Bronchial epithelial cell (primary cell): ENCODE measurements around the gene SELENOO. TPM values are rescaled to one million over a fixed set of nuclear protein-coding genes. Genes with fewer than 3 reads are reported as not detected.

Source experiments
- DNase-seq: peaks from one replicate; pipeline ENCODE4 v3.0.0-alpha.2; 2010; ENCODE audit warnings: low read depth
- FAIRE-seq: peaks from 2 replicates; lab custom pipeline; 2011; peaks lifted over from hg19 to GRCh38; lab: Jason Lieb, UNC
- H3K27me3 ChIP-seq: 2 replicates; pipeline ENCODE4 v1.5.1; 2011; ENCODE audit warnings: low read length; ENCODE audit not compliant: control insufficient read depth, insufficient read depth
- H3K36me3 ChIP-seq: 2 replicates; pipeline ENCODE4 v1.5.1; 2011; ENCODE audit warnings: low read length; ENCODE audit not compliant: control insufficient read depth, insufficient read depth
- H3K4me3 ChIP-seq: 2 replicates; pipeline ENCODE4 v1.5.1; 2011; ENCODE audit warnings: mild to moderate bottlenecking, low read depth, low read length, control low read depth
- total RNA-seq: library from RNA; depleted of rRNA; stranded (reverse); fragments of >200 nt; gene quantifications from 2 replicates; pipeline ENCODE4 v1.2.1, GENCODE V29; 2014
- TF ChIP-seq, protein P1 (sequence below): IDR thresholded peaks from 2 replicates; pipeline ENCODE4 v1.5.1; 2011; ENCODE audit warnings: mild to moderate bottlenecking, moderate library complexity, low read length, control low read depth, inconsistent platforms; ENCODE audit not compliant: insufficient read depth, severe bottlenecking

SELENOO gene
- total RNA-seq, 1 donor from 2014 or later: 20.8 TPM

DNA sequence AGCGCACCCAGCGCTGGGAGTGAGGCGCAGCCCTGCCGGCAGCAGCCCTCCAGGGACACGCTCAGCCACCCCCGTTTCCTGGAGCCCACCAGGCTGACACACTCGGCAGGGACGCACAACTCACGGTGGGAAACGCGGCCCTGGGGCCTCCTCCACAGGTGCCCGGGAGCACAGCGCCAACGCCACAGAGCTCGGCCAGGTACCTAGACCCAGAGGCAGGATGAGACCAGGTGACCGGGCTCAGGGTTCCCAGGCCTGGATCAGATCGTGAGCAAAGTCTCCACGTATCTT lies 26.0 kb downstream of the SELENOO start:
- H3K27me3 ChIP-seq: no peaks in the 10 kb centered on the region
- H3K4me3 ChIP-seq: no peak overlapping the region
- FAIRE-seq (no peak), DNase-seq (no peak)
- H3K36me3 ChIP-seq: peaks cover 21% of the 10 kb centered on the region
- TF ChIP-seq, protein P1, sequence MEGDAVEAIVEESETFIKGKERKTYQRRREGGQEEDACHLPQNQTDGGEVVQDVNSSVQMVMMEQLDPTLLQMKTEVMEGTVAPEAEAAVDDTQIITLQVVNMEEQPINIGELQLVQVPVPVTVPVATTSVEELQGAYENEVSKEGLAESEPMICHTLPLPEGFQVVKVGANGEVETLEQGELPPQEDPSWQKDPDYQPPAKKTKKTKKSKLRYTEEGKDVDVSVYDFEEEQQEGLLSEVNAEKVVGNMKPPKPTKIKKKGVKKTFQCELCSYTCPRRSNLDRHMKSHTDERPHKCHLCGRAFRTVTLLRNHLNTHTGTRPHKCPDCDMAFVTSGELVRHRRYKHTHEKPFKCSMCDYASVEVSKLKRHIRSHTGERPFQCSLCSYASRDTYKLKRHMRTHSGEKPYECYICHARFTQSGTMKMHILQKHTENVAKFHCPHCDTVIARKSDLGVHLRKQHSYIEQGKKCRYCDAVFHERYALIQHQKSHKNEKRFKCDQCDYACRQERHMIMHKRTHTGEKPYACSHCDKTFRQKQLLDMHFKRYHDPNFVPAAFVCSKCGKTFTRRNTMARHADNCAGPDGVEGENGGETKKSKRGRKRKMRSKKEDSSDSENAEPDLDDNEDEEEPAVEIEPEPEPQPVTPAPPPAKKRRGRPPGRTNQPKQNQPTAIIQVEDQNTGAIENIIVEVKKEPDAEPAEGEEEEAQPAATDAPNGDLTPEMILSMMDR: no peak

DNA sequence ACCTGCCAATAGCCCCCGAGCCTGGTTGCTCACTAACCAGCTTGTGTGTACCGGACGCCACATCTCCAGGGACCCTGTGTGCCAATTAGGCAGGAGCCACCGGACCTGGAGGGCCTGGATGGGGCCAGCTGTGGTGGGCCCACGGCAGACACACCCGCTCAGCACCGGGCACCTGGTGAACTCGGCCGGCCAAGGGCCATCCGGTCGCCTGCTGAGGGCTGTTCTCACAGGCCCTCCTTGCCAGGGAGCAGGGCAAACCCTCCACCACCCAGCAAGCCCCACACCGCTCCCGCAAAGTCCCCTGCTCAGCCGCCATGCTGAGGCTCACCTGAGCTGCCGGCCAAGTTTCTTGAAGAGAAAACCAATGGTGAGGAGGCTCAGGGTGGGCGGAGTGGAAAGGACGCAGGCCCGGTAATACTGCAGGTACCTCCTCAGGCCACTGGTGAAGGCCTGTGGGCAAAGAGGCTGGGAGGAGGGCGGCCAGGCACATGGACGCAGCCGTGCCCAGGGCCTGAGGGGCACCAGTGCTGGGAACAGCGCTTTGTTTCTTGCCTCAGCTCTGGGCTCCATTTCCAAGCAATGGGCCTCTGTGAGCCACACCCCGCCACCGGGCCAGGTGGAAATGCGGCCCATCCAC lies 26.9 kb downstream of the SELENOO start:
- DNase-seq: no peak
- no peak overlapping the region for H3K4me3 ChIP-seq
- TF ChIP-seq, protein P1: no peak
- FAIRE-seq: no peak
- H3K27me3 ChIP-seq: no peaks in the 10 kb centered on the region
- peaks cover 18% of the 10 kb centered on the region for H3K36me3 ChIP-seq

DNA sequence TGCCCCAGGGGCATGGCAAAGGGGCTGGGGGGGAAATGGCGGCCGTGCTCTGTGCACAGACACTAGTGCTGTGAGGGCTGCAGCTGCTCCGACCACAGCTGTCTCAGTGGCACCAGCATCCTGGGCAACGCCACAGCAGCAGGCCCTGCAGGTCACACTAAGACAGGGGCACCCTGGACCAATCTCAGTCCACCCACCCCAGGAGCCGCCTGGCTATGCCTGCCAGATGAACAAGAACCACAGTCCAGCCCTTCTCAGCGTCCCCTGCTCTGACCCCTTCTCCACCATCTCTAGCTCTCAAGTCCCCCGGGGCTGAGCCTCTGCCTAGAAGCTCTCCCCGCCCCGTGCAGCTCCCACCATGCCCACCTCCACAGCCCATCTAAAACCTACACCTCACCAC lies 27.6 kb downstream of the SELENOO start:
- Histone ChIP-seq H3K27me3 (no peaks in the 10 kb centered on the region), H3K4me3 (no peak overlapping the region), H3K36me3 (peaks cover 18% of the 10 kb centered on the region)
- FAIRE-seq: no peak
- no peak for DNase-seq
- TF ChIP-seq, protein P1: no peak

DNA sequence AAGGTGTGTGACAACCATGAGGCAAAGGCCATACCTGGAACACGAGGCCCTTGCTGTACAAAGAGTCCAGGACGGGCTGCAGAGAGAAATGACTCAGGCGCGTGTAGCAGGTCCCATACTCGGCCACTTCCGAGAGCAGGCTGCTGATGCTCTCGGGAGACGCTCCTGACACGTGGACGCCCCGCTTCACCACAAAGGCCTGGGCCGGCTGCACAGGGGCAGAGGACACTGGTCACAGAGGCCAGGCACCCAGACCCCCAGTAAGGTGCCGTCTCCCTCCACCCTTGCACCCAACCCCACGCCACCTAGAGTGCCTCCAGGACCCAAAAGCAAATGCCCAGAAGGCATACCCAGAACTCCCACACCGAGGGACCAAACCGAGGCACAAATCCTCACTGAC lies 28.6 kb downstream of the SELENOO start:
- DNase-seq (no peak), FAIRE-seq (no peak)
- H3K36me3 ChIP-seq: peaks cover 17% of the 10 kb centered on the region
- no peak overlapping the region for H3K4me3 ChIP-seq
- H3K27me3 ChIP-seq: no peaks in the 10 kb centered on the region
- TF ChIP-seq, protein P1: no peak

DNA sequence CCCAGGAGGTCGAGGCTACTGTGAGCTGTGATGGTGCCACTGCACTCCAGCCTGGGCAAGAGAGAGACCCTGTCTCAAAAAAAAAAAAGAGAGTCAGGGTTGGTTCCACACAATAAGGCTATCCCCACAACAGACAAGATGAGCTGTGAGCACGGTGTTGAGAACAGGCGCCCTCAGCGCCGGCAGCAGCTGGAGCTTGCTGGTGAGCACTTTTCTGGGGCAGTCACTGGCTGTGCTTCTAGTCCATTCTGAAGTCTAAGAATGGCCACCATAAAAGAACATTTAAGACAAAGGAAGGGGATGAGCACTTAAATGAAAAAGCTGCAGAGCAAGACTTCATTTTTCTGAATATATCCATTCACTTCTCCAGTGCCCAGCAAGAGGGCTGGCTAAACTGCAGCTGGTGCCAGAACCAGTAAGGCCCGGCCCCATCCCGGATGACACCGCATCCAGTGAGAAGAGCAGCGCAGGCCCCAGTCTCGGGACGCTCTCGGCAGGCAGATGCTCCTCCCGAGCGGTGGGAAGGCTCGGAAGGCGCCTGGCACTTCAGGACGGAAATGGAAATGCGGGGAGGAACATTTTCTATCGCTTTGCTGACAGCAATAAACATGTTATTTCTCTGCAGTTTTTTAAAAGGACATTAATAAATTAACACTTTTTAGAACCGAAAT lies 31.8 kb downstream of the SELENOO start:
- FAIRE-seq: no peak
- TF ChIP-seq, protein P1: no peak
- DNase-seq: no peak
- no peaks in the 10 kb centered on the region for H3K27me3 ChIP-seq
- H3K36me3 ChIP-seq: peaks cover 8% of the 10 kb centered on the region
- no peak overlapping the region for H3K4me3 ChIP-seq
